HTR-8/SVneo (cell line): ENCODE results near the gene ATOH8.

Source experiments
- DNase-seq: peaks from one replicate; pipeline ENCODE4 v3.0.0; 2011; ENCODE audit warnings: low spot score, mixed read lengths; ENCODE audit not compliant: insufficient read length
- FAIRE-seq: peaks from 2 replicates; lab custom pipeline; 2011; peaks lifted over from hg19 to GRCh38; lab: Jason Lieb, UNC

Gene ATOH8

GRCh38 chr2:85750587-85751575 is 2.9 kb upstream of the ATOH8 start:
- DNase-seq (peak; percentile 81), FAIRE-seq (peak; percentile 92)

- no peak for DNase-seq
- FAIRE-seq, result peak; percentile 28
Measured at GRCh38 chr2:85751627-85752026, 2.2 kb upstream of the ATOH8 start.

GRCh38 chr2:85753035-85753524 is 711 bp upstream of the ATOH8 start:
- FAIRE-seq (no peak), DNase-seq (no peak)

- DNase-seq (peak; percentile 49), FAIRE-seq (no peak)
Measured at GRCh38 chr2:85754313-85755095, 713 bp downstream of the ATOH8 start.

GRCh38 chr2:85755122-85756027 is 1.6 kb downstream of the ATOH8 start:
- DNase-seq (no peak), FAIRE-seq (no peak)

- FAIRE-seq, result peak; percentile 13
- no peak for DNase-seq
Measured at GRCh38 chr2:85756195-85756594, 2.4 kb downstream of the ATOH8 start.

GRCh38 chr2:85756822-85757435 is 3.1 kb downstream of the ATOH8 start:
- FAIRE-seq (peak; percentile 78), DNase-seq (no peak)

GRCh38 chr2:85757860-85758259 is 4.1 kb downstream of the ATOH8 start:
- no peak for DNase-seq
- no peak for FAIRE-seq

- DNase-seq (no peak), FAIRE-seq (no peak)
Measured at GRCh38 chr2:85758361-85759256, 4.8 kb downstream of the ATOH8 start.

GRCh38 chr2:85759257-85759613 is 5.4 kb downstream of the ATOH8 start:
- no peak for DNase-seq
- FAIRE-seq, result peak; percentile 46

GRCh38 chr2:85760371-85760770 is 6.6 kb downstream of the ATOH8 start:
- no peak for FAIRE-seq

GRCh38 chr2:85760872-85761271 is 7.1 kb downstream of the ATOH8 start:
- DNase-seq (no peak), FAIRE-seq (peak; percentile 79)

More at GRCh38 chr2:85760371-85760770, 6.6 kb downstream of the ATOH8 start:
- DNase-seq, result no peak

GRCh38 chr2:85761512-85761944 is 7.7 kb downstream of the ATOH8 start:
- no peak for DNase-seq
- peak; percentile 49 for FAIRE-seq

- FAIRE-seq (no peak), DNase-seq (no peak)
Measured at GRCh38 chr2:85761946-85762345, 8.2 kb downstream of the ATOH8 start.

- DNase-seq, result no peak
- no peak for FAIRE-seq
Measured at GRCh38 chr2:85763132-85763531, 9.3 kb downstream of the ATOH8 start.

GRCh38 chr2:85763831-85764230 is 10.0 kb downstream of the ATOH8 start:
- DNase-seq (no peak), FAIRE-seq (peak; percentile 36)

GRCh38 chr2:85765081-85765731 is 11.4 kb downstream of the ATOH8 start:
- peak; percentile 20 for FAIRE-seq
- DNase-seq, result no peak

GRCh38 chr2:85766229-85766628 is 12.4 kb downstream of the ATOH8 start:
- DNase-seq, result no peak
- no peak for FAIRE-seq
